Endothelial cell (in vitro differentiated cells): ENCODE data around the gene LONP2. TPM values are rescaled to one million over a fixed set of nuclear protein-coding genes. Genes with fewer than 3 reads are reported as not detected.
"Not testable (repeated sequence)": the region's sequence is repeated elsewhere in the genome, so short reads cannot be mapped to it uniquely, and the experiment has no call there.

Experiments used
- DNase-seq: peaks from one replicate; pipeline ENCODE4 v3.0.0; 2021; ENCODE audit warnings: low spot score
- H3K27ac Mint-ChIP-seq: one replicate; pipeline ENCODE4 v1.8.0; 2021; ENCODE audit warnings: mixed read lengths, inconsistent platforms; ENCODE audit not compliant: unreplicated experiment
- H3K27me3 Mint-ChIP-seq: one replicate; pipeline ENCODE4 v1.8.0; 2021; ENCODE audit warnings: mild to moderate bottlenecking, moderate library complexity, mixed read lengths, inconsistent platforms; ENCODE audit not compliant: unreplicated experiment
- H3K36me3 Mint-ChIP-seq: one replicate; pipeline ENCODE4 v1.8.0; 2021; ENCODE audit warnings: mild to moderate bottlenecking, low read depth, mixed read lengths, inconsistent platforms; ENCODE audit not compliant: unreplicated experiment
- H3K4me1 Mint-ChIP-seq: one replicate; pipeline ENCODE4 v1.8.0; 2021; ENCODE audit warnings: mild to moderate bottlenecking, mixed read lengths, inconsistent platforms; ENCODE audit not compliant: unreplicated experiment
- H3K4me3 Mint-ChIP-seq: one replicate; pipeline ENCODE4 v1.8.0; 2021; ENCODE audit warnings: mild to moderate bottlenecking, mixed read lengths, inconsistent platforms; ENCODE audit not compliant: unreplicated experiment
- H3K9me3 Mint-ChIP-seq: one replicate; pipeline ENCODE4 v1.8.0; 2021; ENCODE audit warnings: mixed read lengths, inconsistent platforms; ENCODE audit not compliant: unreplicated experiment
- CTCF ChIP-seq: fragments of 200-600 bp; sonication (generic); IDR thresholded peaks from one replicate; pipeline ENCODE4 v1.5.0; 2021; ENCODE audit warnings: antibody characterized with exemption; ENCODE audit not compliant: unreplicated experiment
- total RNA-seq: library from RNA; stranded (reverse); fragmentation: NEBNext Ultra II Directional; extraction: Animal tissue kit (Norgen Biotek cat#: 25700); gene quantifications from one replicate; pipeline ENCODE4 v1.2.1, GENCODE V29; 2021; ENCODE audit not compliant: unreplicated experiment

The LONP2 gene
- total RNA-seq, 1 donor from 2014 or later = 42.6 TPM

DNA sequence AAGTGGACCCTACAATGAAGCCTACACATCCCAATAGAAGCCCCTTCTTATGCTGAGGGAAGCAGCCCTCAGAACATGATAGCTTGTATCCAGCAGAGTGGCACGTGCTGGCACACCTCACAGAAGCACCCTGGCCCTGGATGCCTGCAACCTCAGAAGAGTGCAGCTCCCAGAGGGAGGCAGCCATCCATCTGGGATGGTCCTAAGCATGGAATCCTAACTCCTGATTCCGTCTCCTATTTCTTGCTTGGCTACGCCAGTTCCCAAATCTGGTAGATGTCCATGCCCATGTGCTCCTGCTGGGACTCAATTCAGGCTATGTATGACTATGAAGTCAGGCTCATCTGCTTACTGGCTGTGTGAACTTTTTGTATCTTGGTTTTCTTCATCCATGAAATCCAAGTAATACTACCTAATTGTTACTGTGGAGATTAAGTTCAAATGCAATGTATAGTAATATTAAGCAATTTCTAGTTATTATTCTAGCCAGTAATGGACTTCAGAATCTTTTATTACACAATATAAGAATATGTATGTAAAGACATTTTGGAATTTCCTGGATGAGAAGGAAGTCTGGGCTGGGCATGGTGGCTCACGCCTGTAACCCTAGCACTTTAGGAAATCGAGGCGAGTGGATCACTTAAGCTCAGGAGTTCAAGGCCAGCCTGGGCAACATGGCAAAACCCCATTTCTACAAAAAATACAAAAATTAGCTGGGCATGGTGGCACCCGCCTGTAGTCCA, 108.7 kb downstream of the LONP2 start:
- no peak for DNase-seq
- no peak for TF ChIP-seq CTCF
- H3K4me3 Mint-ChIP-seq = no peak overlapping the region
- H3K9me3 Mint-ChIP-seq = no peaks in the 10 kb centered on the region
- H3K36me3 Mint-ChIP-seq = peaks cover 11% of the 10 kb centered on the region
- H3K4me1 Mint-ChIP-seq = peaks cover 9% of the 10 kb centered on the region
- peaks cover 11% of the 10 kb centered on the region for H3K27me3 Mint-ChIP-seq
- peak overlapping the region; percentile 81 for H3K27ac Mint-ChIP-seq

DNA sequence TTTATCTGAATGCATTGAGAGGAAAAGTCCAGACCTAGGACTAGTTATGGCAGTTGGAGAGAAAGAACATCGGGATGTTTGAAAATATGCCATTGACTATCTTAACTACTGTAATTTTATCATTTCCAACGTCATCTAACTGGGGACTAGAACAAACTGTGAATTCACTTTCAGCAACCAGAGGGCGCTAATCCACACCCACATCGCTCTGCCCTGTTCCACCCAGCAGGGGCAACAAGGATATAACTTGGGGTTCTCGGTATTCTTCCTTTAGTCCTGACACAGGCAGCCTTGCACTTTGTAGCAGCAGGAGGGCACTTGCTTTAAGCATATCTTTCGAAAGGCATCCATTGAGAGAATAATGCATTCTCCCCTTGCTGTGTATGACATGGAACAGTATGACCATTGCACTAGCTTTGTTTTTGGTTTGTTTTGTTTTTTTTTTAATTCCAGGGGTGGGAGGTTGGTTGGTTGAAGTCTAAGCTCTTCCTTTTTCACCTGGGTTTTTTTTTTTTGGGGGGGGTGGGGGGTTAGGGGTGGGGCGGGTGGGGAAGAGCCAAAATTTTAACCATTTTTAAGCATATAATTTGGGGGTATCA, 109.6 kb downstream of the LONP2 start:
- H3K36me3 Mint-ChIP-seq = peaks cover 15% of the 10 kb centered on the region
- no peaks in the 10 kb centered on the region for H3K9me3 Mint-ChIP-seq
- H3K27me3 Mint-ChIP-seq = peaks cover 11% of the 10 kb centered on the region
- H3K27ac Mint-ChIP-seq = peak overlapping the region; percentile 70
- H3K4me3 Mint-ChIP-seq = peak overlapping the region; percentile 15
- DNase-seq = peak; percentile 65
- H3K4me1 Mint-ChIP-seq = peaks cover 9% of the 10 kb centered on the region
- peak; percentile 81 for TF ChIP-seq CTCF

DNA sequence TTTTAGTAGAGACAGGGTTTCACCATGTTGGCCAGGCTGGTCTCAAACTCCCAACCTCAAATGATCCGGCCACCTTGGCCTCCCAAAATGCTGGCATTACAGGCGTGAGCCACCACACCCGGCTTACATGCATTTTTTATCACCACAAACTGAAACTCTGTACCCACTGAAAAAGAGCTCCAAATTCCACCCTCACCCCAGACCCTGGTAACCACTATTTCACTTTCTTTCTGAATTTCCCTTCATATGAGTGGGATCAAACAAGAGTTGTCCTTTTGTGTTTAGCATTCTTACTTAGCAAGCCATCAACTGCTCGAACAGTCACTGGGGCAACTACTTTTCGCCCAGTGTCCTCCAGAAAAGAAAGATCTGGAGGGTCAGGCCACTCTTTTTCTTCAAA, 110.3 kb downstream of the LONP2 start:
- not testable (repeated sequence) for H3K9me3 Mint-ChIP-seq, H3K4me3 Mint-ChIP-seq, H3K4me1 Mint-ChIP-seq, DNase-seq, H3K27ac Mint-ChIP-seq
- Mint-ChIP-seq H3K27me3 (peaks cover 11% of the 10 kb centered on the region), H3K36me3 (peaks cover 15% of the 10 kb centered on the region)

- no peaks in the 10 kb centered on the region for H3K9me3 Mint-ChIP-seq
- peaks cover 9% of the 10 kb centered on the region for H3K4me1 Mint-ChIP-seq
- no peak overlapping the region for H3K27ac Mint-ChIP-seq
- no peak for TF ChIP-seq CTCF
- no peak for DNase-seq
- peaks cover 15% of the 10 kb centered on the region for H3K36me3 Mint-ChIP-seq
- peaks cover 11% of the 10 kb centered on the region for H3K27me3 Mint-ChIP-seq
- no peak overlapping the region for H3K4me3 Mint-ChIP-seq
Measured at GRCh38 chr16:48354877-48355855, 111.1 kb downstream of the LONP2 start.

GRCh38 chr16:48356633-48357376, 112.7 kb downstream of the LONP2 start:
- TF ChIP-seq CTCF = no peak
- Mint-ChIP-seq H3K27me3 (peaks cover 11% of the 10 kb centered on the region), H3K27ac (no peak overlapping the region), H3K4me3 (no peak overlapping the region), H3K4me1 (peaks cover 15% of the 10 kb centered on the region), H3K9me3 (no peaks in the 10 kb centered on the region), H3K36me3 (peaks cover 7% of the 10 kb centered on the region)
- no peak for DNase-seq
